ENCODE data around the gene PCGF5.

PCGF5 gene

DNA sequence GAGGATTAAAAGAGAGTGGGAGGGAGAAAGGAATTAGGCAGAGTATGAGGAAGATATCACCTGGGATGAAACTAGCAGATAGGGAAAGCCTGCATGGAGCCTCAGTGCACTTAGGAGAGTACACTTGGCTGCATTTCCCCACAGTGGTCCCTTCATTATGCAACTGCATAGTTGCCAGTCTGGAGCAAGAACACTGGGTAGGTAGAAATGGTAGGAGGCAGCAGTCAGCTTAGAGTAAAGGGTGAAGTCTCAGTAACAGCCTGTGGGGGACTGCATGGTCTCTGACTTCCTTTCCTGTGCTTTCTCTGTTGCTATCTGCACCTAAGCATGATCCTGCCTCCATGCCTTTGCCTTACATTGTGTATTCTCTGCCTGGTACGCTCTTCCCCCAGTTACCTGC, 14.0 kb upstream of the PCGF5 start:
- H3K9me3 Mint-ChIP-seq, result no peaks in the 10 kb centered on the region
- H3K27me3 Mint-ChIP-seq (ENCODE audit: low read depth, poor library complexity), result peaks cover 4% of the 10 kb centered on the region
- no peak for TF ChIP-seq CTCF (IDR thresholded peaks at IDR 0.05)
- no peaks in the 10 kb centered on the region for H3K36me3 Mint-ChIP-seq (ENCODE audit: low read depth)
- DNase-seq, result no peak
- no peak overlapping the region for H3K4me3 Mint-ChIP-seq
- H3K27ac Mint-ChIP-seq, result no peak overlapping the region
- peaks cover 10% of the 10 kb centered on the region for H3K4me1 Mint-ChIP-seq

GRCh38 chr10:91206837-91207474, 13.5 kb upstream of the PCGF5 start:
- Mint-ChIP-seq H3K4me1 (peaks cover 10% of the 10 kb centered on the region), H3K36me3 (ENCODE audit: low read depth) (no peaks in the 10 kb centered on the region), H3K27ac (no peak overlapping the region), H3K4me3 (no peak overlapping the region), H3K27me3 (ENCODE audit: low read depth, poor library complexity) (peaks cover 4% of the 10 kb centered on the region), H3K9me3 (no peaks in the 10 kb centered on the region)
- no peak for TF ChIP-seq CTCF (IDR thresholded peaks at IDR 0.05)
- DNase-seq, result no peak

DNA sequence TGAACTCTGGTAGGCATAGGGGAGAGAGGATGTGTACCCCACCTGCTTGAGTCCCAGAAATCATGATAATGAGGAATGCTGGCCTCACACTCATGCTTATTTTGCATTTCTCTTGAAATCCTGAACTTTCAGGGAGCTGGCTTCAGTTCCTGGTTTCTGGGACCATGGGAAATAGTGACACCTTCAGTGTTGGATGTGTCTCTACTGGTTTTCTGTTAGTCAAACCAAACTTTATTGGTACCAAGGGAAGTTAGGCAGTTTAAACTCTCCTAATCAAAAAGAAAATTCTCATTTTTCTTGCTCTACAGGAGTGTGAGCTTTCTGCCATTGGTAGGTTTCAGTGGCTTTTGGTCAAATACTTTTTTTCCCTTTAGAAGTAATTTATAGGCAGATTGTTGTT, 11.8 kb upstream of the PCGF5 start:
- H3K27me3 Mint-ChIP-seq (ENCODE audit: low read depth, poor library complexity), result peaks cover 4% of the 10 kb centered on the region
- TF ChIP-seq CTCF (IDR thresholded peaks at IDR 0.05), result no peak
- H3K36me3 Mint-ChIP-seq (ENCODE audit: low read depth), result no peaks in the 10 kb centered on the region
- no peak overlapping the region for H3K27ac Mint-ChIP-seq
- H3K4me1 Mint-ChIP-seq, result peaks cover 10% of the 10 kb centered on the region
- no peak for DNase-seq
- no peak overlapping the region for H3K4me3 Mint-ChIP-seq
- H3K9me3 Mint-ChIP-seq, result no peaks in the 10 kb centered on the region

- no peak for DNase-seq
- H3K36me3 Mint-ChIP-seq (ENCODE audit: low read depth), result no peaks in the 10 kb centered on the region
- no peaks in the 10 kb centered on the region for H3K9me3 Mint-ChIP-seq
- H3K4me1 Mint-ChIP-seq, result peaks cover 10% of the 10 kb centered on the region
- no peak for TF ChIP-seq CTCF (IDR thresholded peaks at IDR 0.05)
- H3K27me3 Mint-ChIP-seq (ENCODE audit: low read depth, poor library complexity), result peaks cover 7% of the 10 kb centered on the region
- H3K27ac Mint-ChIP-seq, result no peak overlapping the region
- H3K4me3 Mint-ChIP-seq, result no peak overlapping the region
Measured at GRCh38 chr10:91210014-91210413, 10.4 kb upstream of the PCGF5 start.

DNA sequence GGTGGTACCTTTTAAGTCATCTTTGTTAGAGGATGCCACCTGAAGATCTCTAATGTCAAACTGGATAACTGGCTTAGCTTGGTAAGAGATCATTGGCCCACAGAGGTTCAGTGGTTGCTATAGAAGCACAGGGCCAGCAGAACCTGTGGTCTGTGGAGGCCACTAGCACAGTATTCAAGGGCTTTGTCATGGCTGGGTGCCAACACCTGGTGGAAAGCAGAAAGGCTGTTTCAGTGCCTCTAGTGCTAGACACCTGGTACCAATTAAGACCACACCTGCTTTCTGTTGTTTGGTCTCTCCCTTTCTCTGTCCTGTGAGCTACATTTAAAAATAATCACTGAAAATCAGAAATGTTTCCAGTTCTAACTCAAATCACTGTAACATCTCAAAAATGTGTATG, 10.0 kb upstream of the PCGF5 start:
- no peak for DNase-seq
- no peak for TF ChIP-seq CTCF (IDR thresholded peaks at IDR 0.05)
- H3K4me3 Mint-ChIP-seq, result no peak overlapping the region
- H3K36me3 Mint-ChIP-seq (ENCODE audit: low read depth), result no peaks in the 10 kb centered on the region
- no peak overlapping the region for H3K27ac Mint-ChIP-seq
- peaks cover 10% of the 10 kb centered on the region for H3K4me1 Mint-ChIP-seq
- no peaks in the 10 kb centered on the region for H3K9me3 Mint-ChIP-seq
- H3K27me3 Mint-ChIP-seq (ENCODE audit: low read depth, poor library complexity), result peaks cover 7% of the 10 kb centered on the region

- no peak for TF ChIP-seq CTCF (IDR thresholded peaks at IDR 0.05)
- no peaks in the 10 kb centered on the region for H3K9me3 Mint-ChIP-seq
- no peak overlapping the region for H3K4me3 Mint-ChIP-seq
- peaks cover 3% of the 10 kb centered on the region for H3K4me1 Mint-ChIP-seq
- peaks cover 11% of the 10 kb centered on the region for H3K27me3 Mint-ChIP-seq (ENCODE audit: low read depth, poor library complexity)
- H3K36me3 Mint-ChIP-seq (ENCODE audit: low read depth), result no peaks in the 10 kb centered on the region
- no peak for DNase-seq
- H3K27ac Mint-ChIP-seq, result no peak overlapping the region
Measured at GRCh38 chr10:91211675-91212074, 8.8 kb upstream of the PCGF5 start.
